GM12878 (cell line): Measurements from ENCODE around the gene WNT3A. TPM values are rescaled to one million over a fixed set of nuclear protein-coding genes. Genes with fewer than 3 reads are reported as not detected.
A peak's percentile ranks its signal among the peaks of the same experiment; 100 is the strongest.

Experiments
- BHLHE40 ChIP-seq, 2 experiments: fragments of 450-650 bp in 1 of 2; IDR thresholded peaks; 2 replicates each; pipeline ENCODE4 v1.6.1; 2011 to 2017; ENCODE audit warnings: low read depth in 2 of 2, borderline replicate concordance in 1 of 2, improper control_type of control experiment in 1 of 2, low read length in 1 of 2, mild to moderate bottlenecking in 1 of 2
- CBX5 ChIP-seq: sonication (generic); IDR thresholded peaks from 2 replicates; pipeline ENCODE4 v1.6.1; 2016; ENCODE audit warnings: low read depth, moderate library complexity, mild to moderate bottlenecking, inconsistent platforms
- CREB1 ChIP-seq: IDR thresholded peaks from 2 replicates; pipeline ENCODE4 v1.6.1; 2012; ENCODE audit warnings: low read depth, mild to moderate bottlenecking, inconsistent platforms
- HDAC2 ChIP-seq: fragments of 200-600 bp; sonication (generic); IDR thresholded peaks from 2 replicates; pipeline ENCODE4 v1.6.1; 2017
- IKZF1 ChIP-seq: fragments of 450-650 bp; conservative IDR thresholded peaks from 2 replicates; pipeline ENCODE4 v1.6.1; 2017; ENCODE audit warnings: antibody characterized with exemption, mild to moderate bottlenecking
- JUND ChIP-seq: IDR thresholded peaks from 2 replicates; pipeline ENCODE4 v1.6.1; 2012; ENCODE audit warnings: low read depth, mild to moderate bottlenecking, low read length, improper control_type of control experiment, moderate library complexity
- NRF1 ChIP-seq: conservative IDR thresholded peaks from 2 replicates; pipeline ENCODE4 v1.6.1; 2011; ENCODE audit warnings: mild to moderate bottlenecking, low read depth, low read length, improper control_type of control experiment
- POLR2A ChIP-seq: IDR thresholded peaks from 2 replicates; pipeline ENCODE4 v1.6.1; 2011; ENCODE audit warnings: low read depth, mild to moderate bottlenecking, low read length
- SMARCA5 ChIP-seq: fragments of 450-650 bp; IDR thresholded peaks from 2 replicates; pipeline ENCODE4 v1.6.1; 2017; ENCODE audit warnings: mild to moderate bottlenecking
- SMC3 ChIP-seq: IDR thresholded peaks from 2 replicates; pipeline ENCODE4 v1.6.1; 2011; ENCODE audit warnings: low read length, improper control_type of control experiment, borderline replicate concordance
- TAF1 ChIP-seq: IDR thresholded peaks from 2 replicates; pipeline ENCODE4 v1.6.1; 2011; ENCODE audit warnings: mild to moderate bottlenecking, low read depth, low read length, borderline replicate concordance
- ZNF274 ChIP-seq: IDR thresholded peaks from one replicate; pipeline ENCODE4 v1.8.0; 2011; ENCODE audit not compliant: insufficient read length, insufficient read depth
- ZZZ3 ChIP-seq: IDR thresholded peaks from 2 replicates; pipeline ENCODE4 v1.6.1; 2011; ENCODE audit warnings: low read depth; ENCODE audit not compliant: control insufficient read depth, insufficient read length
- polyA plus RNA-seq, 11 experiments: library from polyadenylated mRNA; depleted of rRNA in 4 of 11; unstranded in 6 of 11; stranded (reverse) in 5 of 11; fragments of >200 nt; fragmentation: Nextera tagmentation in 4 of 11; fragmentation: Illumina TruSeq in 1 of 11; extraction: Ambion mirVana in 4 of 11; extraction: Trizol in 1 of 11; gene quantifications; 1 replicate in 1 of 11; 2 replicates in 10 of 11; pipeline versions ENCODE4 v1.2.1 to v1.2.3, GENCODE V29; 2011 to 2016; ENCODE audit warnings: inconsistent platforms in 2 of 11, missing spikeins in 2 of 11, low read depth in 1 of 11
- total RNA-seq, 4 experiments: library from RNA; depleted of rRNA in 3 of 4; stranded (reverse); fragments of >200 nt in 3 of 4; fragmentation: Illumina TruSeq in 1 of 4; extraction: Trizol in 1 of 4; gene quantifications; 2 replicates each; pipeline versions ENCODE4 v1.2.1 to v1.2.3, GENCODE V29; 2013 to 2021

The WNT3A gene
- total and polyA plus RNA-seq, 10 of the 15 experiments (the other 5 are each of a cell fraction or from before 2014, with no cell fraction given): 0.16 TPM; not detected in 9

DNA sequence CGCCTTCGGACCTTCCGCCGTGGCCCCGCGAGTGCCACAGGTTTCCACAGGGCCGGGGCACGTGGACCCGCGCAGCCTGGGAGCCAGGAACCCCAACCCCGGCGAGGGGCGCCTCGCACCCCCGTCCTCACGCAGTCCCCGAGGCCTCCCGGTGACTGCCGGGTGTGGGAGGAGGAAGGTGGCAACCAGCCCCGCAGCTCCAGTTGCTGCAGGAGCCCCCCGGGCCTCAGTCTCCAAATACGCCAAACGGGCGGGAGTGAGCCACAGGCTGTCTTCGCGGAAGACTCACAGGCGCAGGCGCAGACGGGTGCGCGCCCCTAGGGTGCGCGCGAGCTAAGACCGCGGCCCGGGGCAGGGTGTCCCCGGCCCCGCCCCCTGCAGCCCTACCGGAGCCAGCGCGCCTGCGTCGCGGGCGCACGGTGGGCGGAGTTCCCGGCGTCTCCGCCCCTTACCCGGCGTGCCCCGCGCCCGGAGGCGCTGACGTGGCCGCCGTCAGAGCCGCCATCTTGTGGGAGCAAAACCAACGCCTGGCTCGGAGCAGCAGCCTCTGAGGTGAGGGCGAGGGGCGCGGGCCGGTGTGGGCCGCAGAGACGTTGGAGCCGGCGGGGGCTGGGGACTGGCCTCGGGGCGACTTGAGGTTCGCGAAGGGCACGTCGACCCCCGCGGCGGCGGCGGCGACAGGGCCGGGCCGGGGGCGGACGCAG lies 75.6 kb downstream of the WNT3A start, which contains the start of gene ARF1 (continued):
- TF ChIP-seq TAF1: peak; percentile 85
- TF ChIP-seq JUND: 0 out of 2 replicates have a peak, but pooled peaks have one; percentile 12
- TF ChIP-seq ZNF274: no peak
- TF ChIP-seq IKZF1: peak; percentile 81
- no peak for TF ChIP-seq ZZZ3
- TF ChIP-seq SMC3: no peak
- peak; percentile 92 for TF ChIP-seq POLR2A
- TF ChIP-seq NRF1: peak; percentile 84
- TF ChIP-seq BHLHE40 (IDR thresholded peaks at IDR 0.05; ENCODE audit: borderline replicate concordance in 1 of 2, low read depth in 2 of 2, low read length in 1 of 2): peak; percentile 9 to 51; a peak in 3 of 4 replicates
- TF ChIP-seq CREB1: peak; percentile 93
- no peak for TF ChIP-seq CBX5
- TF ChIP-seq SMARCA5: peak; percentile 97
- TF ChIP-seq HDAC2: no peak
